ENCODE measurements around the gene LAMC1. TPM values are rescaled to one million over a fixed set of nuclear protein-coding genes. Genes with fewer than 3 reads are reported as not detected.

The LAMC1 gene
- total and polyA plus RNA-seq, 2 donors (not counting 1 experiment from before 2014, with no cell fraction given), result 11.5 to 34.0 TPM

GRCh38 chr1:183147735-183148134, 124.5 kb downstream of the LAMC1 start:
- Mint-ChIP-seq H3K27me3 (peaks cover 8% of the 10 kb centered on the region), H3K27ac (no peak overlapping the region), H3K9me3 (ENCODE audit: insufficient read depth) (no peaks in the 10 kb centered on the region), H3K4me3 (no peak overlapping the region), H3K4me1 (no peaks in the 10 kb centered on the region)
- POLR2A ChIA-PET, result no interaction called here
- no peaks in the 10 kb centered on the region for H3K9me3 ChIP-seq (ENCODE audit: control extremely low read depth in 1 of 3, control insufficient read depth in 2 of 3, insufficient read depth in 1 of 3, low read length in 2 of 3)
- no peak overlapping the region for H3K9ac ChIP-seq (ENCODE audit: low read length)
- no peaks in the 10 kb centered on the region for H3K79me2 ChIP-seq (ENCODE audit: control insufficient read depth, insufficient read depth, low read length)
- H3K27ac ChIP-seq (ENCODE audit: low read length in 2 of 2), result no peak overlapping the region
- H3K27me3 ChIP-seq (replicated peaks in 1 of 4; ENCODE audit: control extremely low read depth in 1 of 4, control insufficient read depth in 3 of 4, insufficient read depth in 4 of 4, low read length in 3 of 4), result no peaks in the 10 kb centered on the region
- no peak for TF ChIP-seq EZH2 (IDR thresholded peaks at IDR 0.05; ENCODE audit: borderline replicate concordance, insufficient read depth, low read depth, low read length, poor library complexity, severe bottlenecking)
- no peak for TF ChIP-seq CTCF (IDR thresholded peaks at IDR 0.05)
- H3K4me1 ChIP-seq (ENCODE audit: control insufficient read depth in 2 of 2, insufficient read depth in 2 of 2, low read length in 2 of 2), result no peaks in the 10 kb centered on the region
- no peaks in the 10 kb centered on the region for H3K36me3 ChIP-seq (replicated peaks in 1 of 2; ENCODE audit: control extremely low read depth in 1 of 2, control insufficient read depth in 1 of 2, extremely low read depth in 1 of 2, insufficient read depth in 2 of 2, low read length in 1 of 2)
- DNase-seq (no peak), ATAC-seq (ENCODE audit: low read depth) (no peak)
- H4K20me1 ChIP-seq (ENCODE audit: control insufficient read depth, insufficient read depth, low read length, poor library complexity, severe bottlenecking), result no peaks in the 10 kb centered on the region
- 100% methylated on average over 2 of the region's 2 CpGs for WGBS (ENCODE audit: insufficient coverage)
- intact Hi-C loops (cut with micrococcal nuclease), result no loop called here
- H2AFZ ChIP-seq (ENCODE audit: insufficient read depth, low read depth, low read length, poor library complexity, severe bottlenecking), result no peak overlapping the region
- no peak overlapping the region for H3K4me2 ChIP-seq (replicated peaks; ENCODE audit: low read depth, low read length, poor library complexity, severe bottlenecking)
- no peak overlapping the region for H3K4me3 ChIP-seq (ENCODE audit: control extremely low read depth in 1 of 5, extremely low read depth in 1 of 5, insufficient read depth in 1 of 5, low read depth in 2 of 5, low read length in 4 of 5)
- CTCF ChIA-PET, result no interaction called here

GRCh38 chr1:183148599-183148998, 125.4 kb downstream of the LAMC1 start:
- Histone ChIP-seq H3K79me2 (ENCODE audit: control insufficient read depth, insufficient read depth, low read length) (no peaks in the 10 kb centered on the region), H4K20me1 (ENCODE audit: control insufficient read depth, insufficient read depth, low read length, poor library complexity, severe bottlenecking) (no peaks in the 10 kb centered on the region), H3K27ac (ENCODE audit: low read length in 2 of 2) (no peak overlapping the region), H3K9me3 (ENCODE audit: control extremely low read depth in 1 of 3, control insufficient read depth in 2 of 3, insufficient read depth in 1 of 3, low read length in 2 of 3) (no peaks in the 10 kb centered on the region), H3K4me3 (ENCODE audit: control extremely low read depth in 1 of 5, extremely low read depth in 1 of 5, insufficient read depth in 1 of 5, low read depth in 2 of 5, low read length in 4 of 5) (no peak overlapping the region), H3K27me3 (replicated peaks in 1 of 4; ENCODE audit: control extremely low read depth in 1 of 4, control insufficient read depth in 3 of 4, insufficient read depth in 4 of 4, low read length in 3 of 4) (no peaks in the 10 kb centered on the region), H3K36me3 (replicated peaks in 1 of 2; ENCODE audit: control extremely low read depth in 1 of 2, control insufficient read depth in 1 of 2, extremely low read depth in 1 of 2, insufficient read depth in 2 of 2, low read length in 1 of 2) (no peaks in the 10 kb centered on the region), H3K4me2 (replicated peaks; ENCODE audit: low read depth, low read length, poor library complexity, severe bottlenecking) (no peak overlapping the region), H3K9ac (ENCODE audit: low read length) (no peak overlapping the region), H2AFZ (ENCODE audit: insufficient read depth, low read depth, low read length, poor library complexity, severe bottlenecking) (no peak overlapping the region), H3K4me1 (ENCODE audit: control insufficient read depth in 2 of 2, insufficient read depth in 2 of 2, low read length in 2 of 2) (no peaks in the 10 kb centered on the region)
- no peaks in the 10 kb centered on the region for H3K9me3 Mint-ChIP-seq (ENCODE audit: insufficient read depth)
- ATAC-seq (ENCODE audit: low read depth) (no peak), DNase-seq (no peak)
- intact Hi-C loops (cut with micrococcal nuclease), result no loop called here
- H3K4me3 Mint-ChIP-seq, result no peak overlapping the region
- WGBS (ENCODE audit: insufficient coverage), result 81% methylated on average over 5 of the region's 5 CpGs
- ChIA-PET CTCF (no interaction called here), POLR2A (no interaction called here)
- H3K27me3 Mint-ChIP-seq, result peaks cover 10% of the 10 kb centered on the region
- no peak overlapping the region for H3K27ac Mint-ChIP-seq
- TF ChIP-seq CTCF (IDR thresholded peaks at IDR 0.05) (no peak), EZH2 (IDR thresholded peaks at IDR 0.05; ENCODE audit: borderline replicate concordance, insufficient read depth, low read depth, low read length, poor library complexity, severe bottlenecking) (no peak)
- H3K4me1 Mint-ChIP-seq, result no peaks in the 10 kb centered on the region

Measured in B cell (primary cell).